Stimulated activated naive CD8-positive, alpha-beta T cell treated with anti-CD3 and anti-CD28 coated beads, Interleukin-15, Interleukin-2, amounts not matched to agents 100 U/mL and 50 U/mL, for 24 hours (primary cell): Measurements from ENCODE around the gene ZNF324.
"Not testable (repeated sequence)": the region's sequence is repeated elsewhere in the genome, so short reads cannot be mapped to it uniquely, and the experiment has no call there.

Experiments
- ATAC-seq: fragments of 150-1000 bp; cut with Tn5 transposase; one replicate; pipeline ENCODE4 v1.10.0; 2021
- DNase-seq: peaks from one replicate; pipeline ENCODE4 v3.0.0; 2021

The ZNF324 gene

DNA sequence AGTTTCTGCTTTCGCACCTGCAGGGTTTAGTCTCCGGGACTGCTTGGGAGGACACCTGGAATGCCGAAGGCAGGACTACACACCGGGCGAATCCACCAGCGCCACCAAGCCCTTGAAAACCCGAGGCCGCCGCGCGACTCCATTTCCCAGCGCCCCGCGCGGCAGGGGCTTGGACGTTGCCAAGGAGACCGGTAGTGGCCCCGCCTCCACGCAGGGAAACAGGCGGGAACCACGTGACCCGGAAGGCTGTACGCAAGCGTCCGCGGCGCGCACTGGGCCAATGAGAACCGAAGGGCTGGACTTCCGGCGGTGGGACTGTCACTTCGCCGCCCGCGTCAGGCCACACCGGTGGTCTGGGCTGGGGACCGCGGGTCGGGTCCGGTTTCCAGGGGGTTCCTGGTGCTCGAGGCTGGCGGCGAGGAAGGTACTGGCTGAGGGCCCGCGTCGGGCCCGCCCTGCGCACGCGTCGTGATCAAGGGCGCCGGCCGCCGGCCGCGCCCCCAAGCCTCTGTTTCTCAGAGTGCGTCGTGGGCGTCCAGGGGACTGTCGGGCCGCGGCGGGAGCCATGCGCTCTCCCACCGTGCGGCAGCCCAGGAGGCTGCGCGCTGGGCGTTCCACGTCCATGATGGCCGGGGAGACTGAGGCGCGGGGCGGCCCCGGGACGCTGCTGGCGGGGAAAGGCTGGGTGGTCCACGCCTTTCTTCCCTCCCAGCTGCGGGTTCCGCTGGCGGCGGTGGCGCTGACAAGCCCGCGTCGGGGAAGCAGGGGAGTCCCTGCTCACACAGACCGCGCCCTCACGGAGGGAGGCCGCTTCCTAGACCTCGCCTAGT lies at the start of gene ZNF324:
Gene ZNF324 (plus strand): TSS at position 321 of the 830 bp plus-strand sequence. CDS start 2,106 bp downstream, outside the sequence.
- ATAC-seq, result peak; percentile 97
- DNase-seq, result peak; percentile 99

- ATAC-seq (no peak), DNase-seq (no peak)
Observed at GRCh38 chr19:58428617-58429016, 38.3 kb upstream of the ZNF324 start.

- DNase-seq, result no peak
- ATAC-seq, result no peak
Observed at GRCh38 chr19:58429745-58430144, 37.1 kb upstream of the ZNF324 start.

DNA sequence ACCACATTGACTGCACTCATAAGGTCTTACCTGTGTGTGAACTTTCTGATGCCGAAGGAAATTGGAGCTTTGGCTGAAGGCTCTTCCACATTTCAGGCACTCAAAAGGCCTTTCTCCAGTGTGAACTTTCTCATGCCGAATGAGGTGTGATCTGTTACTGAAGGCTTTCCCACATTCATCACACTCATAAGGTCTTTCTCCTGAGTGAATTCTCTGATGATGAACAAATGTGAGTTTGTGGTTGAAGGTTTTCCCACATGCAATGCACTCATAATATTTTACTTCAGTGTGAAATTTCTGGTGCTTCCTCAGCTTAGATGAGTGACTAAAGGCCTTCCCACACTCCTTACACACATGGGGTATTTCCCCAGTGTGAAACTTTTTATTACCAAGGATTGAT lies 32.7 kb upstream of the ZNF324 start:
- ATAC-seq, result no peak
- no peak for DNase-seq

DNA sequence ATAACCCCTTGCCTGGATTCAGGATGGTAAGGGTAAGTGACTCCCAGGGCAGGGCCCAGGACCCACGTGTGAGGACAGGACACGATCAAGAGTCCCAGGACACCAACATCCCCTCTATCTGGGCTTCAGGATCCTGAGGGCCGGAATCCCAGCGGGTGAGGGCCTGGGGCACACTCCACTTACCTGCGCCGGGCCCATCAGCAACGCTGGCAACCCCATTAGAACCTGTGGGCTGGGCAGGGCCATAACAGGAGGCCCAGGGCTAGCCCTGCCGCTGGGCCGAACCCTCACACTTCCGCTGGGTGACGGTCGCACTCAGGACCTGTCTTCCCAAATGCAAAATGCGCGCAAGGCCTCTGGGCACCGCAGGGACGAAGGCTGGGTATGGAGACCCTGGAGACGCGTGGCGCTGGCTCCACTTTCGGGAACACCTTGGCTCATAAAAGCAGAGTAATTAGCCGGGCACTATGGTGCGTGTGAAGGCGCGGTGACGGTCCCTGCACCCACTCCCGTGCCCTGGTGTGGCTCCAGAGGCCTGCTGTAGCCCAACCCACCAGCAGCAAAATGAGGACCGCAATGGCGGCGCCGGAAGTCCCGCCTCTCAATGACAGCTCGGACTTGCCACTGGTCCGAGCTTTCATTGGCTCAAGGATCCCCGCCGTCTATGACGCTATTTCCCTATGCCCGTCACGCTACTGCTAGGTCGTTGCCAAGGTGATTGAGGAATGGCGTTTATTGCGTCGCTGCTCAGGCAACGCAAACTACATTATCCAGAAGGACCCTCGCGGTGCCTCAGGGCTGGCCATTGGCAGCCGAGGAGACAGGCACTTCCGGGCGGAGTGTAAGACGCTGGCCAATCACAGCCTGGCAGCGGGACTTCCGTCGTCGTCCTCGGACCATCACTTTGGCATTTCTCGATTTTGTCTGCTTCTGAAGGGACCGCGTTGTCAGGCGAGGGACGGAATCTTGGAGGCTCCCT lies 27.0 kb upstream of the ZNF324 start, which contains the start of gene ZNF132:
Gene ZNF132 (minus strand): TSS at position 578 of the 979 bp plus-strand sequence. CDS start 332 bp downstream, at position 246.
- peak; percentile 91 for DNase-seq
- ATAC-seq, result peak; percentile 99

DNA sequence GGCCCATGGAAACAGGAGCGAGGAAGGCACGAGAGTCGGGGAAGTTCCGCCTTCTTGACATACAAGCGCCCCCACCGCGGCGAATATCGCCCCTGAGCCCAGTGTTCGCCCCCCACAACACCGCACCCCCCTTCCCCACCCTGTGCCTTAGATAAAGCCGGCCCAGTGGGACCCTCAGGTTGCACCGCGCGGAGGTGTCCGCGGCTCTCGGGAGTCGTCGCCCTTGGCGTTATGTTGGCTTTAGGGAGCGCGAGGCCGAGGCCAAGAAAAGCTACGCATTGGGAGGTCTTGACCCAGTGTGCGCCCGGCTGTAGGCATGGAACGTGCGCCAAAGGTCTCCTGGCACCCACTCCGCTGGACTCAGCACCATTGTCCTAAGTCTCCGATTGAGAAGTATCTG lies 26.3 kb upstream of the ZNF324 start:
- no peak for ATAC-seq

DNA sequence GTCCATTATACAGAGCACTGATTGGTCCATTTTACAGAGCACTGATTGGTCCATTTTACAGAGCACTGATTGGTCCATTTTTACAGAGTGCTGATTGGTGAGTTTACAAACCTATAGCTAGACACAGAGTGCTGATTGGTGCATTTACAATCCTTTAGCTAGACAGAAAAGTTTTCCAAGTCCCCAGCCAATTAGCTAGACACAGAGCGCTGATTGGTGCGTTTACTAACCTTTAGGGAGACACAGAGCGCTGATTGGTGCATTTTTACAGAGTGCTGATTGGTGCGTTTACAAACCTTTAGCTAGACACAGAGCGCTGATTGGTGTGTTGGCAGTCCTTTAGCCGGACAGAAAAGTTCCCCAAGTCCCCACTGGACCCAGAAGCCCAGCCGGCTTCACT lies 23.9 kb upstream of the ZNF324 start:
- not testable (repeated sequence) for ATAC-seq, DNase-seq

More for the DNA sequence above, 26.3 kb upstream of the ZNF324 start:
- no peak for DNase-seq

- not testable (repeated sequence) for ATAC-seq, DNase-seq
Observed at GRCh38 chr19:58448860-58449259, 18.0 kb upstream of the ZNF324 start.

DNA sequence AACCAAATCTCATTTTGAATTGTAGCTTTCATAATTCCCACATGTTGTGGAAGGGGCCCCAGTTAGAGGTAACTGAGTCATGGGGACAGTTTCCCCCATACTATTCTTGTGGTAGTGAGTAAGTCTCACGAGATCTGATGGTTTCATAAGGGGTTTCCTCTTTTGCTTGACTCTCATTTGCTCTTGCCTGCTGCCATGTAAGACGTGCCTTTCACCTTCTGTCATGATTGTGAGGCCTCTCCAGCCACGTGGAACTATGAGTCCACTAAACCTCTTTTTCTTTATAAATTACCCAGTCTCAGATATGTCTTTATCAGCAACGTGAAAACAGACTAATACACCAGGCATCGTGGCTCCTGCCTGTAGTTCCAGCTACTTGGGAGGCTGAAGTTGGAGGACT lies 16.9 kb upstream of the ZNF324 start:
- ATAC-seq, DNase-seq: not testable (repeated sequence)

DNA sequence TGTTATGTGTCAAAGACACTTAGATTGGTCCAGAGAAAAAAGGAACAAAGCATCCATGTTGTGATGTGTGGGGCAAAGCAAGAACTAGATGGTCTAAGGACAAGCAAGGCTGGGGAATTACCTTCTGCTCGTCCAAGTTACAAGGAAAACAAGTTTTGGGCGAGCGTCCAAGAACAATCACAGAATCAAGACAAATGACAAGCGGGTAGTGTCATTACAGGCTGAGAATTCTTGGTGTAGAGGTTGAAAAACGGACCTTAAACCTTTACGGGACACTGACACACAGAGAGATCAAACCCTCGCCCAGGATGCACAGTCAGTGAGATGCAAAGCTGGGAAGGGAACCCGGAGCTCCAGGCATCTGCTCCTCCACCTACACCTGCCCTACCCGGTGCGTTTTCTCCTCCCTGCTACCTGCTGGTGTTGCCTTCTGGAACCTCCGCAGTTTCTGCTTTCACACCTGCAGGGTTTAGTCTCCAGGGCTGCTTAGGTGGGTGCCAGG lies 16.0 kb upstream of the ZNF324 start:
- no peak for DNase-seq
- peak; percentile 1 for ATAC-seq

GRCh38 chr19:58451358-58452101 lies 15.3 kb upstream of the ZNF324 start, which contains the start of gene ZNF324B:
Gene ZNF324B (plus strand): TSS chr19:58451622. CDS start chr19:58453702, 2,080 bp downstream.
- ATAC-seq, result peak; percentile 99
- DNase-seq, result peak; percentile 95

DNA sequence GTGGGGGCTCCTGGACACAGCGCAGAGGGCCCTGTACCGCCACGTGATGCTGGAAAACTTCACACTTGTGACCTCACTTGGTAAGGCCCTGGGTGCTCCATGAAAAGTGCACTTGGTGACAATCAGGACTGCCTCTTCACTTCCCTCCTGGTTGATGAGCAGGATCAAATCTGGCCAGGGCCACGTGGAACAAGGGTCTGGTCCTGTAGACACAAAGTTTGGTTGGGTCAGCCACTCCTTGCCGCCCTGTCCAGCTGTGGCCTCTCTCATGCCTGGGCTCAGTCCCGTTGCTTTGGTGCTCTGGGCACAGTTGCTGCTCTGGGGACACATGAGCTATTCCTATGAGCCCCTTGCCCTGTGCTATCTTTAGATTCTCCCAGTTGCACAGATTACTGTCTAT lies 13.1 kb upstream of the ZNF324 start:
- ATAC-seq (no peak), DNase-seq (no peak)

DNA sequence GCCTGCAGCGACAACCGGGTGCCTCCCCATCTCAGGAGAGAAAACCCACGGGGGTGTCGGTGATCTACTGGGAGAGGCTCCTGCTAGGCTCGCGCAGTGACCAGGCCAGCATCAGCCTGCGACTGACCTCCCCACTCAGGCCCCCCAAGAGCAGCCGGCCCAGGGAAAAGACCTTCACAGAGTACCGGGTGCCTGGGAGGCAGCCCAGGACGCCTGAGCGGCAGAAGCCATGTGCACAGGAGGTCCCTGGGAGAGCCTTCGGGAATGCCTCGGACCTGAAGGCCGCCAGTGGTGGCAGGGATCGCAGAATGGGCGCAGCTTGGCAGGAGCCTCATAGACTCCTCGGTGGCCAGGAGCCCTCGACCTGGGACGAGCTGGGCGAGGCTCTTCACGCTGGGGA lies 11.6 kb upstream of the ZNF324 start:
- DNase-seq (no peak), ATAC-seq (no peak)

GRCh38 chr19:58456111-58456510 lies 10.8 kb upstream of the ZNF324 start:
- DNase-seq (no peak), ATAC-seq (no peak)

DNA sequence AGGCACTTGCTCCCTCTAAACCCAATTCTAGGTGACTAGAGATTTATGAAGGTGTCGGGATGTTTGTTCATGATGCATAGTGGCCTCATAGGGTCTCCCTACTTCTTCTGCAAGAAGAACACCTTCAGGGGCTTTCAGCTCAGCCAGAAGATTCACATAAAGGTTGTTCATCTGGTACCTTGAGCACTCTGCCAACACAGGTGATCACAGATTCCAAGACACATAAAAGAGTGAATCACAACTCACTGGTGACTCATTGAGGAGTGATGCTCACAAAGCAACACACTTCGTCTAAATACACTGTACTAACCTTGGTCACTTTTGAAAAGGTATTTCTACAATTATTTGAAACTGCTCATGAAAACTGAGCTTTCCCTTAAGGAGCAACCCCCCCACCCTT lies 6.8 kb upstream of the ZNF324 start:
- DNase-seq (no peak), ATAC-seq (peak; percentile 44)

GRCh38 chr19:58466089-58466759 lies 656 bp upstream of the ZNF324 start:
- no peak for DNase-seq

DNA sequence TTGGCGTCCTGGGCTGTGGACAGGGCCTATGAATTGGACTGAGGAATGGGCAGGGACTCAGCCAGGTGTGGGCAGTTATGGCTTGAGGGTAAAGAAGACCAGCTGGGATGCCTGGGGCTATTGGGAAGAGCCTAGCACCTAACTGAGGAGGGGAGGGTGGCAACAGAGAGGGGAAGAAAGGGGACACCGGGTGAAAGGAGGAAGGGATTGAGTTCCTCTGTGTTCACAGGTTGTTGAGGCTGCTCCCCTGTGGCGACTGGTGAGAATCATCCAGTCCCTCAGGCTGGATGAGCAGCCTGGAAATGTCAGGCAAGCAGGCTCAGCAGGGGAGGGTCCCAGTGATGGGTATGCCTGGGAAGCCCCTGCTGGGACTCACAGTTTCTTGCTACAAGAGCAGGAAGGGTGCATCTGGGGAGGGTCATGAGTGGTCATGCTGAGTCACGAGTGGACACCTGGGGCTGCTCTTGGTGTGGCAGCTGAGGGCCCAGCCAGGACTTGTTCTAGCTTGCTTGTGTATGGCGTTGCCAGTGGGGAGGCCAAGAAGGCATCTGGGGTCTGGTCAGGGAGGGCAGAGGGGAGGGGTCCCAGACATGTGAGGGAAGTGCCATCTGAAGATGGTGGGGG lies 1.4 kb downstream of the ZNF324 start:
- DNase-seq (no peak), ATAC-seq (no peak)

More at GRCh38 chr19:58466089-58466759, 656 bp upstream of the ZNF324 start:
- ATAC-seq, result peak; percentile 4

- no peak for ATAC-seq
- DNase-seq, result no peak
Observed at GRCh38 chr19:58469241-58470013, 2.5 kb downstream of the ZNF324 start.

DNA sequence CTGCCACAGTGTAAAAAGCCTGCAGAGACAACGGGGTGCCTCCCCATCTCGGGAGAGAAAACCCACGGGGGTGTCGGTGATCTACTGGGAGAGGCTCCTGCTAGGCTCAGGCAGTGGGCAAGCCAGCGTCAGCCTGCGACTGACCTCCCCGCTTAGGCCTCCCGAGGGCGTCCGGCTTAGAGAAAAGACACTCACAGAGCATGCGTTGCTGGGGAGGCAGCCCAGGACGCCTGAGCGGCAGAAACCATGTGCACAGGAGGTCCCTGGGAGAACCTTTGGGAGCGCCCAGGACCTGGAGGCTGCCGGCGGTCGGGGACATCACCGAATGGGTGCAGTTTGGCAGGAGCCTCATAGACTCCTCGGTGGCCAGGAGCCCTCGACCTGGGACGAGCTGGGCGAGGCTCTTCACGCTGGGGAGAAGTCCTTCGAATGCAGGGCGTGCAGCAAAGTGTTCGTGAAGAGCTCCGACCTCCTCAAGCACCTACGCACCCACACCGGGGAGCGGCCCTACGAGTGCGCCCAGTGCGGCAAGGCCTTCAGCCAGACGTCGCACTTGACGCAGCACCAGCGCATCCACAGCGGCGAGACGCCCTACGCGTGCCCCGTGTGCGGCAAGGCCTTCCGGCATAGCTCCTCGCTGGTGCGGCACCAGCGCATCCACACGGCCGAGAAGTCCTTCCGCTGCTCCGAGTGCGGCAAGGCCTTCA lies 4.1 kb downstream of the ZNF324 start:
- not testable (repeated sequence) for ATAC-seq, DNase-seq
